Nephron progenitor cell (in vitro differentiated cells): ENCODE measurements around the gene LMO7.

ENCODE experiments used
- DNase-seq: peaks from one replicate; pipeline ENCODE4 v3.0.0; 2021
- H3K27ac Mint-ChIP-seq: 2 replicates; pipeline ENCODE4 v1.8.0; 2021; ENCODE audit warnings: mild to moderate bottlenecking, moderate library complexity, mixed read lengths
- H3K27me3 Mint-ChIP-seq: 2 replicates; pipeline ENCODE4 v1.8.0; 2021; ENCODE audit warnings: mild to moderate bottlenecking, low read depth, mixed read lengths; ENCODE audit not compliant: poor library complexity
- H3K36me3 Mint-ChIP-seq: 2 replicates; pipeline ENCODE4 v1.8.0; 2021; ENCODE audit warnings: low read depth, mixed read lengths
- H3K4me1 Mint-ChIP-seq: 2 replicates; pipeline ENCODE4 v1.8.0; 2021; ENCODE audit warnings: mixed read lengths
- H3K4me3 Mint-ChIP-seq: 2 replicates; pipeline ENCODE4 v1.8.0; 2021; ENCODE audit warnings: mild to moderate bottlenecking, moderate library complexity, mixed read lengths
- H3K9me3 Mint-ChIP-seq: 2 replicates; pipeline ENCODE4 v1.8.0; 2021; ENCODE audit warnings: mild to moderate bottlenecking, moderate library complexity, mixed read lengths
- TF ChIP-seq, protein P1 (sequence below): fragments of 200-600 bp; sonication (generic); IDR thresholded peaks from 2 replicates; pipeline ENCODE4 v1.5.0; 2021; ENCODE audit warnings: antibody characterized with exemption

The LMO7 gene

DNA sequence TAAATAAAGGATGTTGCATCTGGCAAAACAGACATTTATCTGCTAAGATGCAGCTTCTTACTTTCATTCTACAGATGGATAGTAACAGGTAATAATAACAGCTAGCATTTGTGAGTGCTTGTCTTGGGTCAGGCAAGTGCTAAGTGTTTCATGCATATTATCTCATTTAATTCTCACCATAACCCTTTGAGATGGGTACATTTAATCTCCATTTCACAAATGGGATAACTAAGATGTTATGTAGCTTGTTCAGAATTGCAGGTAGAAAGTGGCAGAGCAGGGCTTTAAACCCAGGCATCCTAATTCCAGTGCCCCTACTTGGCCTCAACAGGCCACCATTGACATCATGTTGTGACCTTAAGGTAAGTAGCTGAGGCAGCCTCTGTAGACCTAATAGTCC, 69.8 kb downstream of the LMO7 start:
- TF ChIP-seq, protein P1, sequence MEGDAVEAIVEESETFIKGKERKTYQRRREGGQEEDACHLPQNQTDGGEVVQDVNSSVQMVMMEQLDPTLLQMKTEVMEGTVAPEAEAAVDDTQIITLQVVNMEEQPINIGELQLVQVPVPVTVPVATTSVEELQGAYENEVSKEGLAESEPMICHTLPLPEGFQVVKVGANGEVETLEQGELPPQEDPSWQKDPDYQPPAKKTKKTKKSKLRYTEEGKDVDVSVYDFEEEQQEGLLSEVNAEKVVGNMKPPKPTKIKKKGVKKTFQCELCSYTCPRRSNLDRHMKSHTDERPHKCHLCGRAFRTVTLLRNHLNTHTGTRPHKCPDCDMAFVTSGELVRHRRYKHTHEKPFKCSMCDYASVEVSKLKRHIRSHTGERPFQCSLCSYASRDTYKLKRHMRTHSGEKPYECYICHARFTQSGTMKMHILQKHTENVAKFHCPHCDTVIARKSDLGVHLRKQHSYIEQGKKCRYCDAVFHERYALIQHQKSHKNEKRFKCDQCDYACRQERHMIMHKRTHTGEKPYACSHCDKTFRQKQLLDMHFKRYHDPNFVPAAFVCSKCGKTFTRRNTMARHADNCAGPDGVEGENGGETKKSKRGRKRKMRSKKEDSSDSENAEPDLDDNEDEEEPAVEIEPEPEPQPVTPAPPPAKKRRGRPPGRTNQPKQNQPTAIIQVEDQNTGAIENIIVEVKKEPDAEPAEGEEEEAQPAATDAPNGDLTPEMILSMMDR, result no peak
- DNase-seq, result no peak
- Mint-ChIP-seq H3K4me3 (no peak overlapping the region), H3K27me3 (no peaks in the 10 kb centered on the region), H3K4me1 (no peaks in the 10 kb centered on the region), H3K36me3 (no peaks in the 10 kb centered on the region), H3K9me3 (no peaks in the 10 kb centered on the region), H3K27ac (no peak overlapping the region)

DNA sequence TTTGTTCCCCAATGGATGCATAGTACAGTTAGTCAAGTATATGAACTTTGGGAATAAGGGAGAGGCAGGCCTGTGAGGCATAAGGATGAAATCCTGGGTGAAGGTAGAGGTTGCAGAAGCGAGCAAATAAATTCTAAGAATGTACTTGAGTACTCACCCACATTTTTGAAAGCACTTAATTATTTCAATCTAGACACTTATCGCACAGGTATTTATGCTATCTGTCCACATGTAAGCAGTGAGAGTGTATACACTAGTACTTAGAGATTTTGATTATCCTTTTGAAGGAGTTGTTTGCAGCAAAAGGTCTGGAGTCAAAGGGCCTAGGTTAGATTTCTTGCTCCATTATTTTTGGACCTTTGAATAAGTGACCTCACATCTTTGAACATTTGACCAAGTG, 77.7 kb downstream of the LMO7 start:
- TF ChIP-seq, protein P1, result no peak
- Mint-ChIP-seq H3K27ac (no peak overlapping the region), H3K36me3 (no peaks in the 10 kb centered on the region)

DNA sequence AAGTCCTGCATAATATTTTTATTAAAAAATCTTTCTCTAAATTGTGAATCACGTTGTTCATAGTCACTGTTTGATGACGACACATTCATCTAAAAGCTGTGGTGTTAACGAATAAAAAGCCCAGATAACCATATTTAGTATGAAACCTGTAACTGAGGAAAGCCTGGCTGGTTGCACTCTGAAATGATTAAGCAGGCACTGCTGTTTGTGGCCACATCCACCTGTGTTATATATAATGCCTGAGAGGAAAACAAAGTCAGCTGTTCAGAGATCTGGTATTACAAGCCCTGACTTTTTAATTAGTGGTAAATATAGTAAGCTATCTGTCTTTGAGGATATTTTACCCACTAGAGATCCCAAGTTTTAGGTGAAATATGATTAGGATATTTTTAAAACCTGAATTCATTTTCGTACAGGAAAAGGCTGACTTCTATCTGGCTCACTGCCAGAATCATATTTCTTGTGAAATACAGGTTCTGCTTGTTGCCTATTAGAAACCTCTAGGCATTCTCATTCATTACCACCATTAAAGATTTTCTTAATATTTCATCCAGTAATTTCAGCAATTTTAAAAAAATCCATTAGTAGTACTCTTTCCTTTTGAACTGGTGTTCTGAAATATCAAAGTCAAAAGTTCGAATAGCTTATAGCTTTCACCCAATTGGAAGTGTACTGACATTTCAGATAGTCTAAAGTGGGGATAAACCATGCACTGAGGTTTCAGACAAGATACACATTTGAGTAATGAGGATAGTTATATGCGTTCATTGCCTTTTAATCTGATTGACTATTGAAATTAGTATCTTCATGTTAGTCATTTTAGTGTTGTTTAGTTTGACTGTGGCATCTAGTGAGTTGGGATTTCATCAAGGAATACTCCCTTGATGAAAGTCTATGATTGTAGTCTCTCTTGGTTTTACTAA, 79.7 kb downstream of the LMO7 start:
- DNase-seq, result no peak
- H3K9me3 Mint-ChIP-seq, result peaks cover 5% of the 10 kb centered on the region
- no peak overlapping the region for H3K4me3 Mint-ChIP-seq
- H3K27me3 Mint-ChIP-seq, result no peaks in the 10 kb centered on the region
- TF ChIP-seq, protein P1, result no peak
- H3K27ac Mint-ChIP-seq, result no peak overlapping the region
- peaks cover 5% of the 10 kb centered on the region for H3K4me1 Mint-ChIP-seq
- H3K36me3 Mint-ChIP-seq, result peaks cover 7% of the 10 kb centered on the region

More for the DNA sequence above, 77.7 kb downstream of the LMO7 start:
- Mint-ChIP-seq H3K9me3 (peaks cover 5% of the 10 kb centered on the region), H3K4me3 (no peak overlapping the region), H3K4me1 (no peaks in the 10 kb centered on the region), H3K27me3 (no peaks in the 10 kb centered on the region)
- DNase-seq, result no peak

DNA sequence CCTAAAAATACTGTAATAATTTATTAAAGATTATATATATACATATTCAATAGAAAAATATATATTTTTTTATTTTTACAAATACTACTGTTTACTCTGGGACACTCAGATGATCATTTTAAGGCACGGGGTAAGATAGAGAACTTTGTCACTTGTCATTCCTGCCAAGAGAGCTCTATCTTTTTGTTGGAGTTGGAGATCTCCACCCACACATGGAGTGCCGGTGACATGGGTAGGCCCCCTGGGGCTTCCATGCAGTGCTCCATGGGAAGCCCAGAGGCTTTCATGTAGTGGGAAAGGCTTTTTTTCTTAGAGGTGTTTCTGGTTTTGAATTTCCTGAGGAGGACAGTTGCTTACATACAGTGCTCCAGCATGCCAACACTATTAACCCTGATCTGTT, 81.4 kb downstream of the LMO7 start:
- H3K9me3 Mint-ChIP-seq, result no peaks in the 10 kb centered on the region
- H3K4me1 Mint-ChIP-seq, result peaks cover 5% of the 10 kb centered on the region
- no peak overlapping the region for H3K4me3 Mint-ChIP-seq
- H3K27ac Mint-ChIP-seq, result no peak overlapping the region
- TF ChIP-seq, protein P1, result no peak
- H3K36me3 Mint-ChIP-seq, result peaks cover 12% of the 10 kb centered on the region
- no peaks in the 10 kb centered on the region for H3K27me3 Mint-ChIP-seq
- DNase-seq, result no peak

DNA sequence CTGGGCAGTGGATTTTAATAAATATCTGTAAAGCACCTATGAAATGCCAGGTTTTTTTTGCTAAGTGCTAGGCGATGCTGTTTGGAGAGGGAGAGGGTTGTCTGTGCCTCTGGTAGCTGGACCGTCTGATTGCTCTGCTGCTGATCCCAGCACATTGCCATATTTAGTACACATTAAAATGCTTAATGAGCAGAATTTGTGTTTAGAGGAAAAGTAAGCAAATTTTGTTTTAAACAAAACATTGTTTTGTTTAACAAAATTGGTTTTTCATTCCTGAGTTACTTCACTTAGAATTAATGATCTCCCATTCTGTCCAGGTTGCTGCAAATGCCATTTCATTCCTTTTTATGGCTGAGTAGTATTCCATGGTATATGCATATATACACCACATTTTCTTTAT, 85.2 kb downstream of the LMO7 start:
- Mint-ChIP-seq H3K27me3 (no peaks in the 10 kb centered on the region), H3K36me3 (peaks cover 12% of the 10 kb centered on the region), H3K4me1 (peaks cover 35% of the 10 kb centered on the region), H3K27ac (no peak overlapping the region), H3K4me3 (no peak overlapping the region), H3K9me3 (no peaks in the 10 kb centered on the region)
- TF ChIP-seq, protein P1, result no peak
- DNase-seq, result no peak

DNA sequence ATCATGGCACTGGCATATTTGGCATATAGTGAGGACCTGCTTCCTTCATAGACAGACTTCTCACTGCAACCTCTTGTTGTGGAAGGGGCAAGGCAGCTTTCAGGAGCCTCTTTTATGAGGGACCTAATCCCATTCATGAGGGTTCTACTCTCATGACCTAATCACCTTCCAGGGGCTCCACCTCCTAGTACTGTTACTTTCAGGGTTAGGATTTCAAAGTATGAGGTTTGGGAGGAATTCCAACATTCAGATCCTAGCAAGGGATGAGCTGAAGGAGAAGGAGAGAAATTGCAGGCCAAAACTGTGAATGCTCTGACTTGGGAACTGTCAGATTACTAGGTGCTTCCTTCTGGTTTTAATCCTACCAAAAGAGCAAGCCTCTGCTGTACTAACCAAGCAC, 87.8 kb downstream of the LMO7 start:
- H3K36me3 Mint-ChIP-seq, result peaks cover 12% of the 10 kb centered on the region
- peak overlapping the region; percentile 45 for H3K27ac Mint-ChIP-seq
- DNase-seq, result no peak
- no peak overlapping the region for H3K4me3 Mint-ChIP-seq
- no peaks in the 10 kb centered on the region for H3K27me3 Mint-ChIP-seq
- peaks cover 41% of the 10 kb centered on the region for H3K4me1 Mint-ChIP-seq
- TF ChIP-seq, protein P1, result no peak
- no peaks in the 10 kb centered on the region for H3K9me3 Mint-ChIP-seq
